LNCAP (cell line): ENCODE results near the gene SH2D2A.

Source experiments
- TF ChIP-seq, protein P1 (sequence below): fragments of 450-650 bp; IDR thresholded peaks from 2 replicates; pipeline ENCODE4 v1.5.1; 2017; ENCODE audit warnings: mild to moderate bottlenecking

Gene SH2D2A

GRCh38 chr1:156785458-156785857, 31.2 kb downstream of the SH2D2A start:
- TF ChIP-seq, protein P1, sequence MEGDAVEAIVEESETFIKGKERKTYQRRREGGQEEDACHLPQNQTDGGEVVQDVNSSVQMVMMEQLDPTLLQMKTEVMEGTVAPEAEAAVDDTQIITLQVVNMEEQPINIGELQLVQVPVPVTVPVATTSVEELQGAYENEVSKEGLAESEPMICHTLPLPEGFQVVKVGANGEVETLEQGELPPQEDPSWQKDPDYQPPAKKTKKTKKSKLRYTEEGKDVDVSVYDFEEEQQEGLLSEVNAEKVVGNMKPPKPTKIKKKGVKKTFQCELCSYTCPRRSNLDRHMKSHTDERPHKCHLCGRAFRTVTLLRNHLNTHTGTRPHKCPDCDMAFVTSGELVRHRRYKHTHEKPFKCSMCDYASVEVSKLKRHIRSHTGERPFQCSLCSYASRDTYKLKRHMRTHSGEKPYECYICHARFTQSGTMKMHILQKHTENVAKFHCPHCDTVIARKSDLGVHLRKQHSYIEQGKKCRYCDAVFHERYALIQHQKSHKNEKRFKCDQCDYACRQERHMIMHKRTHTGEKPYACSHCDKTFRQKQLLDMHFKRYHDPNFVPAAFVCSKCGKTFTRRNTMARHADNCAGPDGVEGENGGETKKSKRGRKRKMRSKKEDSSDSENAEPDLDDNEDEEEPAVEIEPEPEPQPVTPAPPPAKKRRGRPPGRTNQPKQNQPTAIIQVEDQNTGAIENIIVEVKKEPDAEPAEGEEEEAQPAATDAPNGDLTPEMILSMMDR = no peak

GRCh38 chr1:156781585-156782186, 35.0 kb downstream of the SH2D2A start:
- TF ChIP-seq, protein P1 = no peak

- TF ChIP-seq, protein P1 = no peak
Observed at GRCh38 chr1:156777573-156777972, 39.1 kb downstream of the SH2D2A start.

- TF ChIP-seq, protein P1 = no peak
Observed at GRCh38 chr1:156776942-156777341, 39.7 kb downstream of the SH2D2A start.

GRCh38 chr1:156775799-156776198, 40.8 kb downstream of the SH2D2A start:
- TF ChIP-seq, protein P1 = no peak

DNA sequence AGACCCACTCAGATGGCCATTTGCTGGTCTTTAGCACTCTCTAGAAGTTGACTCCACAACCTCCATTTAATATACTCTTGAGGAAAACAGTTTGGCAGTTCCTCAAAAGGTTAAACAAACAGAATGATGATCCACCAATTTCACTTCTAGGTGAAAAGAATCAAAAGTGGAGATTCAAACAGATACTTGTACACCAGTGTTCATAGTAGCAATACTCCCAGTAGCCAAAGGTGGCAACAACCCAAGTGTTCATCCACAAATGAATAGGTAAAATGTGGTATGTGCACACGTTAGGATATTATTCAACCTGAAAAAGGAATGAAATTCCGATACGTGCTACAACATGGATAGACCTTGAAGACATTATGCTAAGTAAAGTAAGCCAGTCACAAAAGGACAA, 43.0 kb downstream of the SH2D2A start:
- TF ChIP-seq, protein P1 = no peak

GRCh38 chr1:156772728-156773497, 43.7 kb downstream of the SH2D2A start:
- TF ChIP-seq, protein P1 = no peak
